K562 (cell line): ENCODE results near the gene LRP1B. TPM values are rescaled to one million over a fixed set of nuclear protein-coding genes. Genes with fewer than 3 reads are reported as not detected.

Source experiments
- ATAC-seq: fragments of 200-7000 bp; cut with Tn5 transposase; 3 replicates; pipeline ENCODE4 v1.9.1; 2020; ENCODE audit warnings: moderate library complexity
- BruUV-seq: library from RNA; stranded (reverse); fragments of 400-500 nt; replicated peaks from 2 replicates; lab custom pipeline; 2021; lab: Mats Ljungman, UMichigan
- CTCF ChIA-PET: fragments of 300-600 bp; formaldehyde crosslinking; extraction: SDS; loops from one replicate; lab custom pipeline; 2021; ENCODE audit warnings: low intra/inter-chr PET ratio; lab: Yijun Ruan, JAX
- POLR2A ChIA-PET: fragments of 300-600, 350-650 bp; sonication (Branson Sonifier 250); formaldehyde crosslinking; extraction: SDS; loops from one replicate; lab custom pipeline; 2021; ENCODE audit warnings: antibody characterized with exemption, inconsistent platforms; lab: Yijun Ruan, JAX
- DNase-seq, 4 experiments: peaks; one replicate each; pipeline versions ENCODE4 v3.0.0 to v3.0.0-alpha.2; 2011 to 2018; ENCODE audit warnings: low spot score in 3 of 4, mixed read lengths in 3 of 4; ENCODE audit errors: extremely low read depth in 1 of 4
- FAIRE-seq: peaks from 2 replicates; lab custom pipeline; 2011; peaks lifted over from hg19 to GRCh38; lab: Jason Lieb, UNC
- H2AFZ ChIP-seq: 2 replicates; pipeline ENCODE4 v1.6.0; 2011; ENCODE audit warnings: low read depth, low read length, control low read depth, inconsistent platforms
- H3K27ac ChIP-seq: fragments of 200-600 bp; 3 replicates; pipeline ENCODE4 v1.8.0; 2011; ENCODE audit warnings: low read depth, mild to moderate bottlenecking, control low read depth, inconsistent platforms, low read length, moderate library complexity, mixed read lengths; ENCODE audit errors: extremely low read depth
- H3K27me3 ChIP-seq, 2 experiments: fragments of 300-600 bp in 1 of 2; 2 replicates in 1 of 2; 3 replicates in 1 of 2; pipeline versions ENCODE4 v1.6.0 to v1.8.0; 2011; ENCODE audit warnings: inconsistent platforms in 2 of 2, low read length in 2 of 2, mild to moderate bottlenecking in 1 of 2, mixed read lengths in 1 of 2, moderate library complexity in 1 of 2; ENCODE audit not compliant: control insufficient read depth in 2 of 2, insufficient read depth in 2 of 2
- H3K36me3 ChIP-seq: fragments of 300-600 bp; 3 replicates; pipeline ENCODE4 v1.8.0; 2011; ENCODE audit warnings: mild to moderate bottlenecking, low read length, inconsistent platforms; ENCODE audit not compliant: control insufficient read depth, insufficient read depth
- H3K4me1 ChIP-seq, 2 experiments: fragments of 200-600 bp in 1 of 2; replicated peaks in 1 of 2; 2 replicates in 1 of 2; 3 replicates in 1 of 2; pipeline versions ENCODE4 v1.5.1 to v1.8.0; 2011; ENCODE audit warnings: inconsistent platforms in 2 of 2, low read length in 2 of 2, mild to moderate bottlenecking in 1 of 2, mixed read lengths in 1 of 2, moderate library complexity in 1 of 2; ENCODE audit not compliant: control insufficient read depth in 2 of 2, insufficient read depth in 2 of 2
- H3K4me2 ChIP-seq: 2 replicates; pipeline ENCODE4 v1.6.1; 2011; ENCODE audit warnings: low read length, control low read depth, inconsistent platforms, mixed read lengths; ENCODE audit not compliant: insufficient read depth
- H3K4me3 ChIP-seq: fragments of 200-600 bp; sonication (generic), shearing (Covaris generic); 2 replicates; pipeline ENCODE4 v1.5.1; 2016; ENCODE audit warnings: control low read depth, inconsistent platforms
- H3K79me2 ChIP-seq: fragments of 200-600 bp; 3 replicates; pipeline ENCODE4 v1.8.0; 2011; ENCODE audit warnings: low read length, inconsistent platforms; ENCODE audit not compliant: control insufficient read depth, insufficient read depth
- H3K9ac ChIP-seq, 2 experiments: 2 replicates each; pipeline versions ENCODE4 v1.6.0 to v1.6.1; 2011; ENCODE audit warnings: low read depth in 2 of 2, low read length in 2 of 2, control low read depth in 1 of 2, inconsistent platforms in 1 of 2, mild to moderate bottlenecking in 1 of 2, mixed read lengths in 1 of 2; ENCODE audit not compliant: insufficient read depth in 1 of 2
- H3K9me1 ChIP-seq: one replicate; pipeline ENCODE4 v1.6.0; 2011; ENCODE audit warnings: inconsistent platforms, mild to moderate bottlenecking, low read length, moderate library complexity; ENCODE audit not compliant: control insufficient read depth, insufficient read depth
- H3K9me3 ChIP-seq: replicated peaks from 2 replicates; pipeline ENCODE4 v1.5.1; 2011; ENCODE audit warnings: low read depth, low read length, inconsistent platforms; ENCODE audit not compliant: control insufficient read depth, insufficient read depth
- H4K20me1 ChIP-seq: replicated peaks from 2 replicates; pipeline ENCODE4 v1.6.1; 2011; ENCODE audit warnings: low read length, inconsistent platforms, mixed read lengths; ENCODE audit not compliant: control insufficient read depth, insufficient read depth
- ASH1L ChIP-seq: fragments of 450-650 bp; IDR thresholded peaks from 2 replicates; pipeline ENCODE4 v1.6.1; 2018; ENCODE audit warnings: borderline replicate concordance, mild to moderate bottlenecking, low read depth; ENCODE audit not compliant: partially characterized antibody
- CHCHD3 ChIP-seq: fragments of 250-450 bp; sonication (Bioruptor Pico); IDR thresholded peaks from 2 replicates; pipeline ENCODE4 v2.1.2; 2022; ENCODE audit warnings: mild to moderate bottlenecking
- CTBP1 ChIP-seq: fragments of 450-650 bp; IDR thresholded peaks from 2 replicates; pipeline ENCODE4 v1.6.1; 2016; ENCODE audit warnings: borderline replicate concordance
- FOXA1 ChIP-seq: fragments of 450-650 bp; IDR thresholded peaks from 2 replicates; pipeline ENCODE4 v1.6.1; 2016; ENCODE audit warnings: mild to moderate bottlenecking, borderline replicate concordance
- NFE2L1 ChIP-seq: fragments of 450-650 bp; IDR thresholded peaks from 2 replicates; pipeline ENCODE4 v1.6.1; 2016; ENCODE audit warnings: missing genetic modification characterization, low read depth, mild to moderate bottlenecking, missing compliant biosample characterization, moderate library complexity, borderline replicate concordance
- PHB2 ChIP-seq: fragments of 450-650 bp; IDR thresholded peaks from 2 replicates; pipeline ENCODE4 v1.6.1; 2017; ENCODE audit warnings: low read depth
- RFX5 ChIP-seq: IDR thresholded peaks from 2 replicates; pipeline ENCODE4 v1.6.1; 2011; ENCODE audit warnings: low read depth, mild to moderate bottlenecking, improper control_type of control experiment, low read length
- YBX1 ChIP-seq: fragments of 450-650 bp; IDR thresholded peaks from 2 replicates; pipeline ENCODE4 v1.7.1; 2016; ENCODE audit warnings: mild to moderate bottlenecking
- ZNF184 ChIP-seq: sonication (generic); formaldehyde crosslinking; IDR thresholded peaks from 2 replicates; pipeline ENCODE4 v1.5.0; 2020; ENCODE audit warnings: missing genetic modification reagents
- ZNF217 ChIP-seq: sonication (generic); formaldehyde crosslinking; IDR thresholded peaks from 2 replicates; pipeline ENCODE4 v1.8.0; 2022; ENCODE audit warnings: mild to moderate bottlenecking, missing genetic modification reagents
- ZNF696 ChIP-seq: fragments of 250-450 bp; sonication (Bioruptor Pico); conservative IDR thresholded peaks from 2 replicates; pipeline ENCODE4 v1.4.0; 2020; ENCODE audit warnings: mild to moderate bottlenecking, moderate library complexity
- WGBS: fragments of 100-300 bp; shearing (Covaris generic); methylation state at CpG from one replicate; pipeline ENCODE4 v1.1.6; 2016; ENCODE audit warnings: low coverage, mixed read lengths; ENCODE audit not compliant: insufficient coverage; ENCODE audit errors: missing lambda C conversion rate; 5-methylcytosine and 5-hydroxymethylcytosine counted together
- in situ Hi-C: fragments of 300-500 bp; cut with MboI; formaldehyde crosslinking; loops from 4 replicates; pipeline ENCODE4 v1.15.0; 2018; ENCODE audit warnings: inconsistent platforms, mixed read lengths
- intact Hi-C: fragments of 100-400 bp; cut with micrococcal nuclease; formaldehyde crosslinking; loops from 2 replicates; pipeline ENCODE4 v1.14.2; 2022
- polyA plus RNA-seq, 8 experiments: library from polyadenylated mRNA; depleted of rRNA in 4 of 8; stranded (reverse) in 5 of 8; unstranded in 3 of 8; fragments of >200 nt; fragmentation: Nextera tagmentation in 2 of 8; fragmentation: Illumina TruSeq in 1 of 8; extraction: Ambion mirVana in 2 of 8; extraction: Trizol in 1 of 8; gene quantifications; 2 replicates each; pipeline versions ENCODE4 v1.2.1 to v1.2.3, GENCODE V29; 2011 to 2014; ENCODE audit warnings: inconsistent platforms in 1 of 8, missing spikeins in 1 of 8
- total RNA-seq, 7 experiments: library from RNA; depleted of rRNA in 6 of 7; stranded (reverse); fragments of >200 nt in 6 of 7; fragmentation: Illumina TruSeq in 2 of 7; extraction: Trizol in 2 of 7; gene quantifications; 2 replicates each; pipeline versions ENCODE4 v1.2.1 to v1.2.3, GENCODE V29; 2011 to 2021; ENCODE audit warnings: low replicate concordance in 1 of 7
- TF ChIP-seq, protein P1 (sequence below): fragments of 250-450 bp; sonication (Bioruptor Pico); IDR thresholded peaks from 2 replicates; pipeline ENCODE4 v1.8.0; 2022; ENCODE audit warnings: moderate library complexity, mild to moderate bottlenecking, inconsistent platforms
- TF ChIP-seq, protein P2 (sequence below): fragments of 450-650 bp; IDR thresholded peaks from 2 replicates; pipeline ENCODE4 v1.6.1; 2014; ENCODE audit warnings: low read depth, mild to moderate bottlenecking, moderate library complexity, borderline replicate concordance
- TF ChIP-seq, protein P3 (sequence below): fragments of 150-350 bp; IDR thresholded peaks from 2 replicates; pipeline ENCODE4 v1.6.1; 2014; ENCODE audit warnings: low read depth, mild to moderate bottlenecking, low read length, borderline replicate concordance
- TF ChIP-seq, protein P4 (sequence below): fragments of 250-450 bp; sonication (Bioruptor Pico); IDR thresholded peaks from 2 replicates; pipeline ENCODE4 v1.8.0; 2021; ENCODE audit warnings: moderate library complexity, mild to moderate bottlenecking, inconsistent platforms

The LRP1B gene
- total and polyA plus RNA-seq, 9 of the 15 experiments (the other 6 are each of a cell fraction or from before 2014, with no cell fraction given), result not detected

DNA sequence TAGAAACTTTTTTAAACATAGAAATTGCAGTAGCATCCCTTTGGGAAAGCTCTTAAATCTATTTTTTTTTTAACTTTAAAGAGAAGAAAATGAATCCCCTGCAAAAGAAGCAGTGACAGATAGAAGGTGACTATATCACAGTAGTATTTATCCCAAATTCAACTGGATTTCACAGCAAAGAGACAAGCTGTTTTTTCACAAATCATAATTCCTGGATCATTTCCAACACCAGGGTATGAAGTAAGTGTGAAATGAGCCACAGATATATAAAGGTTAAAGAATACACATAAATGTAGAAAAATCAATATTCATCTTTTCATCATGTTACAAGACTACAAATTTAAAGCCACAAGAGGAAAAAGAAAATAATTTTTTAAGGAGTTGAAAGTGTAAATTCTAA, 1945.7 kb downstream of the LRP1B start (continued):
- TF ChIP-seq, protein P1, sequence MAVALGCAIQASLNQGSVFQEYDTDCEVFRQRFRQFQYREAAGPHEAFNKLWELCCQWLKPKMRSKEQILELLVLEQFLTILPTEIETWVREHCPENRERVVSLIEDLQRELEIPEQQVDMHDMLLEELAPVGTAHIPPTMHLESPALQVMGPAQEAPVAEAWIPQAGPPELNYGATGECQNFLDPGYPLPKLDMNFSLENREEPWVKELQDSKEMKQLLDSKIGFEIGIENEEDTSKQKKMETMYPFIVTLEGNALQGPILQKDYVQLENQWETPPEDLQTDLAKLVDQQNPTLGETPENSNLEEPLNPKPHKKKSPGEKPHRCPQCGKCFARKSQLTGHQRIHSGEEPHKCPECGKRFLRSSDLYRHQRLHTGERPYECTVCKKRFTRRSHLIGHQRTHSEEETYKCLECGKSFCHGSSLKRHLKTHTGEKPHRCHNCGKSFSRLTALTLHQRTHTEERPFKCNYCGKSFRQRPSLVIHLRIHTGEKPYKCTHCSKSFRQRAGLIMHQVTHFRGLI (CRISPR knock-in tag), result no peak
- no peak for TF ChIP-seq ZNF184 (CRISPR knock-in tag)

DNA sequence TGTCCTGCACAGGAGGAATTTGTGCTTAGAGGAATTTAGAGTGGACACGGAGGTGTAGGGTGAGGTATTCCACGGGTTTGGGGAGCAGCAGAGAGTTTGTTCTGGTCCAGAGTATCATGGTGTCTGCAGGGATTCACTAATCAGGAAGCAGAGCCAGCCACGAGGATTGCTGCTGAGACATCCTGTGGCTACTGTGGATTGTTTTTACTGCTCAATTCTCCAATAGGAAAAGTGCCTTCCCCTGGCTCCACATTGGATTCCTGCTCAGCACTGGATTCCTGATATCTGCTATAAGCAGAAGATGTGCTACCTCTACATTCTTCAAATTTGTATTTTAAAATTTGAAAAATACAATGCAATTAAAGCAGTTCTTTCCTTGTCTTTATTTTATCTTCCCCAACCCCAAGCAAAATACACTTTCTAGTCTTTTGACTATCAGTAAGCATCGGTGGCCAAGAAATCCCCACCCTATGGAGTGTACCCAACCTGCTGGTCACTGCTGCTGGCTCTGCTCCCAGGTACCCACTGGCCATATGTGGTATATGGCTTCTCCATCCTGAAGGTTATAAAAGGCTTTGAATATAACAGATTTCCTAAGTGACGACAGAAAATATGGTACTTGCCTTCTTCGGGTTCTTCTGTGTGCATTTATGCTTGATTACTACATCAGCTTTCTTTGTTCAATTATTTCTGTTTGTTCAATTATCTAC, 1947.6 kb downstream of the LRP1B start:
- POLR2A ChIA-PET, result no interaction called here
- no TSS peak for BruUV-seq
- TF ChIP-seq ASH1L (no peak), YBX1 (no peak), CTBP1 (no peak), PHB2 (no peak), NFE2L1 (tag) (no peak), ZNF217 (no peak), FOXA1 (no peak), ZNF696 (no peak), RFX5 (no peak), CHCHD3 (CRISPR knock-in tag) (no peak)
- TF ChIP-seq, protein P2, sequence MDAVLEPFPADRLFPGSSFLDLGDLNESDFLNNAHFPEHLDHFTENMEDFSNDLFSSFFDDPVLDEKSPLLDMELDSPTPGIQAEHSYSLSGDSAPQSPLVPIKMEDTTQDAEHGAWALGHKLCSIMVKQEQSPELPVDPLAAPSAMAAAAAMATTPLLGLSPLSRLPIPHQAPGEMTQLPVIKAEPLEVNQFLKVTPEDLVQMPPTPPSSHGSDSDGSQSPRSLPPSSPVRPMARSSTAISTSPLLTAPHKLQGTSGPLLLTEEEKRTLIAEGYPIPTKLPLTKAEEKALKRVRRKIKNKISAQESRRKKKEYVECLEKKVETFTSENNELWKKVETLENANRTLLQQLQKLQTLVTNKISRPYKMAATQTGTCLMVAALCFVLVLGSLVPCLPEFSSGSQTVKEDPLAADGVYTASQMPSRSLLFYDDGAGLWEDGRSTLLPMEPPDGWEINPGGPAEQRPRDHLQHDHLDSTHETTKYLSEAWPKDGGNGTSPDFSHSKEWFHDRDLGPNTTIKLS, result no peak
- TF ChIP-seq, protein P3, sequence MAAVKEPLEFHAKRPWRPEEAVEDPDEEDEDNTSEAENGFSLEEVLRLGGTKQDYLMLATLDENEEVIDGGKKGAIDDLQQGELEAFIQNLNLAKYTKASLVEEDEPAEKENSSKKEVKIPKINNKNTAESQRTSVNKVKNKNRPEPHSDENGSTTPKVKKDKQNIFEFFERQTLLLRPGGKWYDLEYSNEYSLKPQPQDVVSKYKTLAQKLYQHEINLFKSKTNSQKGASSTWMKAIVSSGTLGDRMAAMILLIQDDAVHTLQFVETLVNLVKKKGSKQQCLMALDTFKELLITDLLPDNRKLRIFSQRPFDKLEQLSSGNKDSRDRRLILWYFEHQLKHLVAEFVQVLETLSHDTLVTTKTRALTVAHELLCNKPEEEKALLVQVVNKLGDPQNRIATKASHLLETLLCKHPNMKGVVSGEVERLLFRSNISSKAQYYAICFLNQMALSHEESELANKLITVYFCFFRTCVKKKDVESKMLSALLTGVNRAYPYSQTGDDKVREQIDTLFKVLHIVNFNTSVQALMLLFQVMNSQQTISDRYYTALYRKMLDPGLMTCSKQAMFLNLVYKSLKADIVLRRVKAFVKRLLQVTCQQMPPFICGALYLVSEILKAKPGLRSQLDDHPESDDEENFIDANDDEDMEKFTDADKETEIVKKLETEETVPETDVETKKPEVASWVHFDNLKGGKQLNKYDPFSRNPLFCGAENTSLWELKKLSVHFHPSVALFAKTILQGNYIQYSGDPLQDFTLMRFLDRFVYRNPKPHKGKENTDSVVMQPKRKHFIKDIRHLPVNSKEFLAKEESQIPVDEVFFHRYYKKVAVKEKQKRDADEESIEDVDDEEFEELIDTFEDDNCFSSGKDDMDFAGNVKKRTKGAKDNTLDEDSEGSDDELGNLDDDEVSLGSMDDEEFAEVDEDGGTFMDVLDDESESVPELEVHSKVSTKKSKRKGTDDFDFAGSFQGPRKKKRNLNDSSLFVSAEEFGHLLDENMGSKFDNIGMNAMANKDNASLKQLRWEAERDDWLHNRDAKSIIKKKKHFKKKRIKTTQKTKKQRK, result no peak
- TF ChIP-seq, protein P4, sequence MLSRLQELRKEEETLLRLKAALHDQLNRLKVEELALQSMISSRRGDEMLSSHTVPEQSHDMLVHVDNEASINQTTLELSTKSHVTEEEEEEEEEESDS (CRISPR knock-in tag), result no peak

More for the DNA sequence above, 1947.6 kb downstream of the LRP1B start:
- ATAC-seq (no peak), DNase-seq (no peak), FAIRE-seq (no peak)
- Histone ChIP-seq H3K9me3 (no peaks in the 10 kb centered on the region), H3K4me1 (no peaks in the 10 kb centered on the region), H2AFZ (no peak overlapping the region), H3K4me2 (no peak overlapping the region), H3K9ac (no peak overlapping the region), H3K4me3 (no peak overlapping the region), H3K27ac (no peak overlapping the region), H3K9me1 (no peaks in the 10 kb centered on the region), H4K20me1 (no peaks in the 10 kb centered on the region), H3K27me3 (no peaks in the 10 kb centered on the region), H3K36me3 (no peaks in the 10 kb centered on the region), H3K79me2 (no peaks in the 10 kb centered on the region)
- CTCF ChIA-PET, result no interaction called here
- WGBS, result 0% methylated on average over 6 of the region's 6 CpGs
- in situ Hi-C loops (no loop called here), intact Hi-C loops (no loop called here)
